Raji (cell line): Measurements from ENCODE around the gene IPO8.

ENCODE experiments used
- POLR2A ChIP-seq: IDR thresholded peaks from 2 replicates; pipeline ENCODE4 v1.6.1; 2011; ENCODE audit warnings: low read depth, low read length, control low read depth; ENCODE audit not compliant: insufficient read depth

The IPO8 gene

GRCh38 chr12:30695199-30696102 lies at the start of gene IPO8:
Gene IPO8 (minus strand): TSS chr12:30695869. CDS start chr12:30695647, 222 bp downstream.
- TF ChIP-seq POLR2A: peak; percentile 55

GRCh38 chr12:30744321-30744720 lies 48.7 kb upstream of the IPO8 start:
- no peak for TF ChIP-seq POLR2A

- TF ChIP-seq POLR2A: no peak
Observed at GRCh38 chr12:30740274-30740673, 44.6 kb upstream of the IPO8 start.

GRCh38 chr12:30739020-30739419 lies 43.4 kb upstream of the IPO8 start:
- TF ChIP-seq POLR2A: no peak

GRCh38 chr12:30732954-30733637 lies 37.4 kb upstream of the IPO8 start:
- no peak for TF ChIP-seq POLR2A

- no peak for TF ChIP-seq POLR2A
Observed at GRCh38 chr12:30730011-30730410, 34.3 kb upstream of the IPO8 start.

GRCh38 chr12:30729547-30729946 lies 33.9 kb upstream of the IPO8 start:
- TF ChIP-seq POLR2A: no peak

GRCh38 chr12:30726647-30727046 lies 31.0 kb upstream of the IPO8 start:
- TF ChIP-seq POLR2A: no peak

GRCh38 chr12:30725739-30726138 lies 30.1 kb upstream of the IPO8 start:
- TF ChIP-seq POLR2A: no peak

- no peak for TF ChIP-seq POLR2A
Observed at GRCh38 chr12:30719060-30719459, 23.4 kb upstream of the IPO8 start.

GRCh38 chr12:30707613-30708342 lies 12.1 kb upstream of the IPO8 start:
- TF ChIP-seq POLR2A: no peak

GRCh38 chr12:30706476-30706875 lies 10.8 kb upstream of the IPO8 start:
- TF ChIP-seq POLR2A: no peak

GRCh38 chr12:30701056-30701455 lies 5.4 kb upstream of the IPO8 start:
- no peak for TF ChIP-seq POLR2A

GRCh38 chr12:30700216-30700900 lies 4.7 kb upstream of the IPO8 start:
- no peak for TF ChIP-seq POLR2A

GRCh38 chr12:30698346-30698745 lies 2.7 kb upstream of the IPO8 start:
- TF ChIP-seq POLR2A: no peak
